Brain pericyte (primary cell): ENCODE data around the gene PIGU.
A peak's percentile ranks its signal among the peaks of the same experiment; 100 is the strongest.
"Not testable (repeated sequence)": the region's sequence is repeated elsewhere in the genome, so short reads cannot be mapped to it uniquely, and the experiment has no call there.

ENCODE experiments used
- DNase-seq: peaks from one replicate; pipeline ENCODE4 v3.0.0-alpha.2; 2012; ENCODE audit warnings: low read depth, low spot score

The PIGU gene

DNA sequence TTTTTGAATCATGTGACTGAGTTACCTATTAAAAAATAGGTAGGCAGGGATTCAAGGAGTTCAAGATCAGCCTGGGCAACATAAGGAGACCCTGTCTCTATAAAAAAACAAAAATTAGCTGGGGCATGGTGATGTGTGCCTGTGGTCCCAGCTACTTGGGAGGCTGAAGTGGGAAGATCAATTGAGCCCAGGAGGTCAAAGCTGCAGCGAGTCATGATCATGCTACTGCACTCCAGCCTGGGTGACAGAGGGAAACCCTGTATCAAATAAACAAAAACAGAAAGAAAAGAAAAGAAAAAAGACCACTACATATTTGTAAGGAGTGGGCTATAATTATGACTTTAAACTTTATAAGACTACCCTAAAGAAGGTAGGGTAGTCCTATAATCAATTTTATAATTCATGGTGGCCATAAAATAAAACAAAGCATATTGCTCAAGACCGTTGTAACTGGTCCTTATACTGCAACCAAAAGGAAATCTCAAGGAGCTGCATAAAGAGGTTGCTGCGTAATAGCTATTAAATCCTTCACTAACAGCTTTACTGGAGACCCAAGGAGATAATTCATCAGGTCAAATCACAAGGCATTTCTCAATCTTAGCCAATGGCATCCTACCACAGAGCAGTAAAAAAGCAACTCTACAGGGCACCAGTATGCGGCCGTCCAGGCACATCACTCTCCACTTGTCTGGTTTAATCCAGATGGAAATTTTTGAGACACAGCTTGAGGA, 13.5 kb downstream of the PIGU start:
- no peak for DNase-seq

GRCh38 chr20:34661811-34662210, 15.1 kb downstream of the PIGU start:
- DNase-seq = not testable (repeated sequence)

- DNase-seq = not testable (repeated sequence)
These were observed 18.2 kb downstream of the PIGU start for GRCh38 chr20:34658654-34659053.

DNA sequence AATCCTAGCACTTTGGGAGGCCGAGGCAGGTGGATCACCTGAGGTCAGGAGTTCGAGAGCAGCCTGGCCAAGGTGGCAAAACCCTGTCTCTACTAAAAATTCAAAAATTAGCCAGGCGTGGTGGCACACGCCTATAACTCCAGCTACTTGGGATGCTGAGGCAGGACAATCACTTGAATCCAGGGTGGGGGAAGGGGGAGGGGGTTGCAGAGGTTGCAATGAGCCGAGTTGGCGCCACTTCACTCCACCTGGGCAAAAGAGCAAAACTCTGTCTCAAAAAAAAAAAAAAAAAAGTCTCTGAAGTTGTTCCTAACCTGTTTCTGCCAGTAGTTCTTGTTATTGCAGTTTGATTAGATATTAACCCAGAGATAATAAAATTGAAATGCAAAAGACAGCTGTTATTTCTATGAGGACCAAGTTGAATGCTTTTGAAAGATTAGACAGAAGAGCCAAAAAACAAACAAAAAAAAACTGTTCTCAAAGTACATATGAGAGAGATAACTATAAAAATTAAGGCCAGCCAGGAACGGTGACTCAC, 22.6 kb downstream of the PIGU start:
- no peak for DNase-seq

GRCh38 chr20:34651200-34651599, 25.7 kb downstream of the PIGU start:
- DNase-seq = no peak

DNA sequence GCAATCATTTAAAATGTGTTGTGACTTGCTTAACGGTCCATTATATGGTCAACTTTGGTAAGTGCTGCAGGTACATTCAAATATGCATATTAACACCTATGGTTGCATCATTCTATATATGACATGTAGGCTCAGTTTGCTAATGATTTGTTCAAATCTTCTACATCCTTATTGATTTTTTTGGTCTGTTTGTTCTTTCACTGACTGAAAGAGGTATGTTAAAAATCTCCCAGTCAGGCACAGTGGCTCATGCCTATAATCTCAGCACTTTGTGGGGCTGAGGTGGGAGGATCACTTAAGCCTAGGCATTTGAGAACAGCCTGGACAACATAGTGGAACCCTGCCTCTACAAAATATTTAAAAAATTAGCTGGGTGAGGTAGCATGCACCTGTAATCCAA, 29.2 kb downstream of the PIGU start:
- no peak for DNase-seq

DNA sequence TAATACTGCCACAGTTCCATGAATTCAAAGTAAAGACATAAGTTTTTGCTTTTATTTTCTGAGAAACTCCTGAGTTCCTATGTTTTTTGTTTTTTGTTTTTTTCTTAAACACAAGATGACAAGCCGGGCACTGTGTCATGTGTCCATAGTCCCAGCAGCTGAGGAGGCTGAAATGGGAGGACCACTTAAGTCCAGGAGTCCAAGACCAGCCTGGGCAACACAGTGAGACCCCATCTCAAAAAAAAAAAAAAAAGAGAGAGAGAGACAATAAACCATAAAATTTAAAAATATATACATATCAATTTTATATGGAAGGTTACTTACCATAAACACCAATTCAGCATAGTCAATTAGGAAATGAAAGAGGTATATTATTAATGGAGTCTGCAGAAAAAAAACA, 31.9 kb downstream of the PIGU start:
- DNase-seq = no peak

DNA sequence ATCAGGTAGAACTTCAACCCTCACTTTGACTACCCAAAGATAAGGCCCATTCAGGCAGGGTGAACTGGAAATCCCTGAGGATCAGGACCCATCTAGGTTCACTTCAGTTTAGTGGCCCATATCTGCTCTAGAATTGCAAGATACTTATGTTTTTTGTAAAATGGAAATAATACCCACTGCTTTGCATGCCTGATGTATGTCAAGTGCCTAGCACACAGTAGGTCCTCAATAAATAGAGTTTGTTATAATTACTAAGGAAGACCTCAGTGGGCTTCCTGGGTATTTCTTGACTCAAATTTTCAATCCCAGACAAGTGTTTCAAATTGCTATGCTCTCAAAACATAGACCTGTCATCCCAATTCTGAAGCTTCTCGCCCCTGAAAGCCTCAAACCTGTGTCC, 32.5 kb downstream of the PIGU start:
- DNase-seq = no peak

DNA sequence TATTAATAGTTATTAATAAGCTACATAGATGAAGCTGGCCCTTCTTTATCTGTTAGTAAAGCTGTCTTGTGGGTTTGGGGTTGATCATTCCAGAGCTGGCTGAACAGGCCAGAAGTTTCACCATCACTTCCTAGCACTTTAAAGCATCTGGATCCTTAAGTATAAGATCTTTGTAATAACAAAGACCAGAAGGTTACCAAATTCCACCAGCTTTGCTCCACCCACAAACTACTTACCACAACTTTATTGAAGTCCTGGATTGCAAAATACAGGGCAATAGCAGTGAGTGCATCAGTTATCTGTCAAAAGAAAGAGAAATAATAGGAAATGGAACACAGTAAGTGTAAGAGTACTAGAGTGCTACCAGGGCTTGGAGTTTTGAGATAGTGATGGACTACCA, 33.0 kb downstream of the PIGU start:
- no peak for DNase-seq

GRCh38 chr20:34642009-34642408, 34.9 kb downstream of the PIGU start:
- no peak for DNase-seq

DNA sequence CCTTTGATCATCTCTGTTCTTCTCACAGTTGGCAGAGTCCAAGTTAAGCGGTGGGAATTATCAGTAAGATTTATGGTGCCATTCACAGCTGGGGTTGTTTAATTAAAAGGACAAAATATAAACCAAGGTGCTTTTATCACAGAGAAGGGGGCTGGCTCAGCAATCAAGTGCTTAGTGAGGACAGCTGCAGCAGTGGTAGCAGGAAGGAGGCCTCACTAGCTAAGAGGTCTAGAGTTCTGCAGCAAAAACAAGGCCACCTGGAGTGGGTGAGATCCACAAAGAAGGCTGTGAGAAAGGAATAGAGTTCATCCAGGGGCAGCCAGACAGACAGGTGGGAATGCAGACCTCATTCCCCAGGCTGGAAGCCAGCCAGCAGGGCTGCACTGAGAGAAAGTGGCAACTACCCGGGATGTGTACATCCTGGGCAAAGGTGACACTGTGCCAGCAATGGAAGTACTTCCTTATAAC, 37.1 kb downstream of the PIGU start:
- DNase-seq = peak; percentile 31

DNA sequence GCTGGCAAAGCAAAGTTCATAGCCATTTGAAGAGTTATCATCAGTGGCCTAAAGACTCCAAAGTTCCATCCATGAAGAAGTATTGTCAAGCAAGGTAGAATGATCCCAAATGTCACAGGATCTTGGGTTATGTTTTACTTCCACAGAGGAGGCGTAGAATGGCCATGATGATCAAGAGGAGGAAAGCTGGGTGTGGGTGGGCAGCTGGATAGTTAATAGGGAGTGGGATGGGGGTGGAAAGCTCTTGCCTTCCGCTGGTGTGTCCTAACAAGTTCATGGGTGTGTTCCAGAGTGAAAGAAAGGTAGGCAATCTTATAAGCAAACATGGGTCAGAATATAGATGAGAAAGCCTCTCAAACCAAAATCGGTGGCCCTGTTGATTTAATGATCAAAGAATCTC, 38.4 kb downstream of the PIGU start:
- DNase-seq = no peak

DNA sequence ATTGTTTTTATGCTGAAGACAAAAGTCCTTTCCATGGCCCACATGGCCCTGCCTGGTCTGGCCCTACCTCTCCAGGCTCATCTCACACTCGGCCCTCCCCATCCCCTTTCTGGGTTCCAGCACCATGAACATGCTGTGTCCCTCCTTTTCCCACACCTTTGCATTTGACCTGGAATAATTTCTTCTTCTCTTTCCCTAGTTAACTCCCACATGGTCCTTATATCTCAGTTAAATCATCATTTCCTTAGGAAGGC, 38.9 kb downstream of the PIGU start:
- DNase-seq = no peak

GRCh38 chr20:34637245-34638038, 39.5 kb downstream of the PIGU start:
- peak; percentile 42 for DNase-seq

DNA sequence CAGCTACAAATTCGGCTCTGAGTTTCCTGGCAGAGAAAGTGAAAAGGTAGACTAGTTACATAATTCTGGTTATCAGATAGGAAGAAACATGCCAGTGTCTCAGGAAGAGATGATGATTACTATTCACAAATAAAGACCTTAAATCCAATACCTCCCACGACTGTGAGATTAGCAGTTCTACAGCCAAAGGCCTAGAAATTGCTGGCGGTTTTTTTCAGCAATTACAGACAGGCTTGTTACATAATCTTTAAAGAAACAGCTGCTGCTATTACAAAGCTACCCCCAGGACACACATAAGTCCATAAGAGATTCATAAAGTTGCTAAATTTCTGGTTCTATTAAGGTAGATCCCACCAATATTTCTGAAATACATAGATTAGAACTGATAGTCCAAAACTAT, 40.2 kb downstream of the PIGU start:
- no peak for DNase-seq

- DNase-seq = no peak
These were observed 42.5 kb downstream of the PIGU start for GRCh38 chr20:34634392-34634791.

DNA sequence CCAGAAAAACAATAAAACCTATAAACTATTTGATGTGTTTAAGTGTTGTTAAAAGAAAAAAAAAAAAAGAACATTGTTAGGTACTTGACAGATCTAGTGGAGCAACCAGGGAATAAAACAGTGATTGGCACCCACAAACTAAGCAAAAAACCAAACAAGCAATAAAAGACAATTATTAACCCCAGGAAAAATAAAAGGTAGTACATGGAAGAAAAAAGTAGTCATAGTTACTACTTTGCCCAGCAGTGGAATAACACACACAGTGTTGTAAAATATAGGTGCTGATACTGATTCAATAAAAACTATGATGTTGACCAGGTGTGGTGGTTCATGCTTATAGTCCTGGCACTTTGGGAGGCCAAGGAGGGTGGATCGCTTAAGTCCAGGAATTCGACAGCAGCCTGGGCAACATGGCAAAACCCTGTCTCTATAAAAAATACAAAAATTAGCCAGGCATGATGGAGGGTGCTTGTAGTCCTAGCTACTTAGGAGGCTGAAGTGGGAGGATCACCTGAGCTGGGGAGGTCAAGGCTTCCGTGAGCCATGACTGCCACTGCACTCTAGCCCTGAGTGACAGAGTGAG, 43.9 kb downstream of the PIGU start:
- no peak for DNase-seq

- DNase-seq = no peak
These were observed 47.0 kb downstream of the PIGU start for GRCh38 chr20:34629904-34630303.

GRCh38 chr20:34629342-34629741, 47.5 kb downstream of the PIGU start:
- no peak for DNase-seq

- no peak for DNase-seq
These were observed 48.9 kb downstream of the PIGU start for GRCh38 chr20:34628026-34628425.

GRCh38 chr20:34627458-34627857, 49.4 kb downstream of the PIGU start:
- DNase-seq = no peak

DNA sequence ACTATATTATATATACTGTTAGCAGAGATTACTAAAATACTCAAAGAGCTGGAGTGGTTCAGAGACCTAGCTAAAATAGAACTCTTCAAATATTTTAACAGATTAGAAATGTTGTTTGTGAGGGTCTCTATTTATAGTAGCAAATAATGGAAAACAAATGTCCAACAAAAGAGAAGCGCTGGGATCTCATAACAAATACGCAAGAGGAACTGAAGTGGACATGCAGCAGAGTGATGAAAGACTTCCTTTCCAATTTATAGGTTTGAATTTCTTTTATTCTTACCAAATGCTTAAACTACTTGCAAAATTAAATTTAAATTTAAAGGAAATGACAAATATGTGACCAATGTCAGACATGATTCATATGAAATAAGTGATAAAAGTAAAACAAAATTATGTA, 49.9 kb downstream of the PIGU start:
- no peak for DNase-seq

GRCh38 chr20:34624629-34625028, 52.3 kb downstream of the PIGU start:
- no peak for DNase-seq
